ENCODE data around the gene ODR4. TPM values are rescaled to one million over a fixed set of nuclear protein-coding genes. Genes with fewer than 3 reads are reported as not detected.
"Not testable (repeated sequence)": the region's sequence is repeated elsewhere in the genome, so short reads cannot be mapped to it uniquely, and the experiment has no call there.

ODR4 gene
- total and polyA plus RNA-seq, 7 experiments from 2014 or later, result 5.3 to 19.6 (median 14.6) TPM

- H3K9me3 Mint-ChIP-seq, result no peaks in the 10 kb centered on the region
- no peaks in the 10 kb centered on the region for H3K36me3 ChIP-seq (ENCODE audit: control insufficient read depth in 2 of 3, insufficient read depth in 3 of 3, low read length in 3 of 3)
- H3K36me3 Mint-ChIP-seq, result peaks cover 0 to 3% (median 0%) of the 10 kb centered on the region in 5 donors
- no peaks in the 10 kb centered on the region for H3K27me3 ChIP-seq (ENCODE audit: control insufficient read depth in 2 of 2, insufficient read depth in 2 of 2, low read length in 2 of 2)
- ChIA-PET CTCF (no interaction called here), POLR2A (no interaction called here)
- H3K4me3 Mint-ChIP-seq, result no peak overlapping the region
- DNase-seq (no peak), ATAC-seq (no peak)
- no peak overlapping the region for H3K4me3 ChIP-seq (ENCODE audit: low read length)
- no peaks in the 10 kb centered on the region for H3K27me3 Mint-ChIP-seq
- H3K27ac ChIP-seq (ENCODE audit: low read depth, low read length), result no peak overlapping the region
- no peaks in the 10 kb centered on the region for H3K4me1 ChIP-seq (ENCODE audit: control insufficient read depth in 2 of 2, insufficient read depth in 2 of 2, low read length in 2 of 2)
- H3K4me1 Mint-ChIP-seq, result peaks cover 0 to 9% (median 0%) of the 10 kb centered on the region in 7 donors
- no peak overlapping the region for H3K27ac Mint-ChIP-seq
- intact Hi-C loops (cut with micrococcal nuclease), result no loop called here
- H3K9me3 ChIP-seq (ENCODE audit: control insufficient read depth in 2 of 3, low read length in 3 of 3), result no peaks in the 10 kb centered on the region
These were observed 70.5 kb downstream of the ODR4 start for GRCh38 chr1:186446152-186446551.

GRCh38 chr1:186454981-186455380 lies 79.3 kb downstream of the ODR4 start:
- DNase-seq, result no peak
- Histone ChIP-seq H3K9me3 (ENCODE audit: control insufficient read depth in 2 of 3, low read length in 3 of 3) (no peaks in the 10 kb centered on the region), H3K4me1 (ENCODE audit: control insufficient read depth in 2 of 2, insufficient read depth in 2 of 2, low read length in 2 of 2) (no peaks in the 10 kb centered on the region), H3K4me3 (ENCODE audit: low read length) (no peak overlapping the region), H3K27me3 (ENCODE audit: control insufficient read depth in 2 of 2, insufficient read depth in 2 of 2, low read length in 2 of 2) (no peaks in the 10 kb centered on the region), H3K36me3 (ENCODE audit: control insufficient read depth in 2 of 3, insufficient read depth in 3 of 3, low read length in 3 of 3) (no peaks in the 10 kb centered on the region), H3K27ac (ENCODE audit: low read depth, low read length) (no peak overlapping the region)
- ChIA-PET CTCF (no interaction called here), POLR2A (no interaction called here)
- H3K27ac Mint-ChIP-seq, result no peak overlapping the region
- H3K9me3 Mint-ChIP-seq, result no peaks in the 10 kb centered on the region
- H3K27me3 Mint-ChIP-seq, result no peaks in the 10 kb centered on the region
- ATAC-seq, result peak; percentile 49
- H3K36me3 Mint-ChIP-seq, result peaks cover 0 to 5% (median 0%) of the 10 kb centered on the region in 5 donors
- no peaks in the 10 kb centered on the region for H3K4me1 Mint-ChIP-seq
- H3K4me3 Mint-ChIP-seq, result no peak overlapping the region
- intact Hi-C loops (cut with micrococcal nuclease), result no loop called here

- H3K27ac Mint-ChIP-seq, result no peak overlapping the region
These were observed 81.2 kb downstream of the ODR4 start for GRCh38 chr1:186456729-186457255.

GRCh38 chr1:186459161-186459560 lies 83.5 kb downstream of the ODR4 start:
- H3K4me1 ChIP-seq (ENCODE audit: control insufficient read depth in 2 of 2, insufficient read depth in 2 of 2, low read length in 2 of 2); H3K36me3 Mint-ChIP-seq; H3K27me3 ChIP-seq (ENCODE audit: control insufficient read depth in 2 of 2, insufficient read depth in 2 of 2, low read length in 2 of 2); H3K36me3 ChIP-seq (ENCODE audit: control insufficient read depth in 2 of 3, insufficient read depth in 3 of 3, low read length in 3 of 3); CTCF ChIA-PET; intact Hi-C loops (cut with micrococcal nuclease); H3K9me3 Mint-ChIP-seq; H3K4me3 Mint-ChIP-seq; H3K27ac Mint-ChIP-seq; H3K4me3 ChIP-seq (ENCODE audit: low read length); H3K27ac ChIP-seq (ENCODE audit: low read depth, low read length); DNase-seq; H3K27me3 Mint-ChIP-seq; H3K4me1 Mint-ChIP-seq; H3K9me3 ChIP-seq (ENCODE audit: control insufficient read depth in 2 of 3, low read length in 3 of 3); POLR2A ChIA-PET; ATAC-seq: not testable (repeated sequence)

More at GRCh38 chr1:186456729-186457255, 81.2 kb downstream of the ODR4 start:
- Histone ChIP-seq H3K4me3 (ENCODE audit: low read length) (no peak overlapping the region), H3K27me3 (ENCODE audit: control insufficient read depth in 2 of 2, insufficient read depth in 2 of 2, low read length in 2 of 2) (no peaks in the 10 kb centered on the region), H3K4me1 (ENCODE audit: control insufficient read depth in 2 of 2, insufficient read depth in 2 of 2, low read length in 2 of 2) (no peaks in the 10 kb centered on the region), H3K36me3 (ENCODE audit: control insufficient read depth in 2 of 3, insufficient read depth in 3 of 3, low read length in 3 of 3) (no peaks in the 10 kb centered on the region), H3K9me3 (ENCODE audit: control insufficient read depth in 2 of 3, low read length in 3 of 3) (no peaks in the 10 kb centered on the region), H3K27ac (ENCODE audit: low read depth, low read length) (no peak overlapping the region)
- ChIA-PET POLR2A (no interaction called here), CTCF (no interaction called here)
- H3K27me3 Mint-ChIP-seq, result peaks cover 0 to 3% (median 0%) of the 10 kb centered on the region in 5 donors
- no peaks in the 10 kb centered on the region for H3K9me3 Mint-ChIP-seq
- intact Hi-C loops (cut with micrococcal nuclease), result no loop called here
- no peaks in the 10 kb centered on the region for H3K4me1 Mint-ChIP-seq
- no peak for ATAC-seq
- no peak for DNase-seq
- peaks cover 0 to 5% (median 0%) of the 10 kb centered on the region in 5 donors for H3K36me3 Mint-ChIP-seq
- no peak overlapping the region for H3K4me3 Mint-ChIP-seq

GRCh38 chr1:186461014-186461413 lies 85.4 kb downstream of the ODR4 start, which contains the start of gene PDC:
PDC (minus strand) TSS chr1:186461114; CDS start chr1:186449459, 11,655 bp downstream.
- CTCF ChIA-PET, result no interaction called here
- Histone ChIP-seq H3K36me3 (ENCODE audit: control insufficient read depth in 2 of 3, insufficient read depth in 3 of 3, low read length in 3 of 3) (no peaks in the 10 kb centered on the region), H3K9me3 (ENCODE audit: control insufficient read depth in 2 of 3, low read length in 3 of 3) (no peaks in the 10 kb centered on the region), H3K27ac (ENCODE audit: low read depth, low read length) (no peak within 1 kb of the TSS), H3K27me3 (ENCODE audit: control insufficient read depth in 2 of 2, insufficient read depth in 2 of 2, low read length in 2 of 2) (no peaks in the 10 kb centered on the region), H3K4me3 (ENCODE audit: low read length) (no peak within 1 kb of the TSS), H3K4me1 (ENCODE audit: control insufficient read depth in 2 of 2, insufficient read depth in 2 of 2, low read length in 2 of 2) (no peaks in the 10 kb centered on the region)
- POLR2A ChIA-PET, result no interaction called here
- Mint-ChIP-seq H3K4me1 (no peaks in the 10 kb centered on the region), H3K27ac (no peak within 1 kb of the TSS), H3K36me3 (no peaks in the 10 kb centered on the region), H3K27me3 (peaks cover 0 to 11% (median 1%) of the 10 kb centered on the region in 5 donors), H3K9me3 (peaks cover 0 to 3% (median 0%) of the 10 kb centered on the region in 11 donors), H3K4me3 (no peak within 1 kb of the TSS)
- DNase-seq (no peak), ATAC-seq (no peak)
- intact Hi-C loops (cut with micrococcal nuclease), result no loop called here

GRCh38 chr1:186463511-186463910 lies 87.9 kb downstream of the ODR4 start:
- Mint-ChIP-seq H3K4me1 (no peaks in the 10 kb centered on the region), H3K9me3 (peaks cover 0 to 4% (median 0%) of the 10 kb centered on the region in 11 donors), H3K36me3 (peaks cover 0 to 4% (median 0%) of the 10 kb centered on the region in 5 donors), H3K27ac (peak overlapping the region in 1 of 9 donors; percentile 11), H3K4me3 (no peak overlapping the region), H3K27me3 (peaks cover 0 to 22% (median 5%) of the 10 kb centered on the region in 5 donors)
- no peak for ATAC-seq
- no peaks in the 10 kb centered on the region for H3K36me3 ChIP-seq (ENCODE audit: control insufficient read depth in 2 of 3, insufficient read depth in 3 of 3, low read length in 3 of 3)
- H3K9me3 ChIP-seq (ENCODE audit: control insufficient read depth in 2 of 3, low read length in 3 of 3), result no peaks in the 10 kb centered on the region
- no peak for DNase-seq
- intact Hi-C loops (cut with micrococcal nuclease), result no loop called here
- ChIA-PET CTCF (interaction anchor here (0.7 kb wide), 1 partner anchor 19 kb away, joined by 3 read pairs; no protein-coding TSS in a partner anchor), POLR2A (no interaction called here)
- H3K27me3 ChIP-seq (ENCODE audit: control insufficient read depth in 2 of 2, insufficient read depth in 2 of 2, low read length in 2 of 2), result no peaks in the 10 kb centered on the region
- H3K27ac ChIP-seq (ENCODE audit: low read depth, low read length), result no peak overlapping the region
- no peaks in the 10 kb centered on the region for H3K4me1 ChIP-seq (ENCODE audit: control insufficient read depth in 2 of 2, insufficient read depth in 2 of 2, low read length in 2 of 2)
- H3K4me3 ChIP-seq (ENCODE audit: low read length), result no peak overlapping the region

GRCh38 chr1:186463926-186464325 lies 88.3 kb downstream of the ODR4 start:
- H3K4me1 ChIP-seq (ENCODE audit: control insufficient read depth in 2 of 2, insufficient read depth in 2 of 2, low read length in 2 of 2), result no peaks in the 10 kb centered on the region
- no peak overlapping the region for H3K4me3 ChIP-seq (ENCODE audit: low read length)
- Mint-ChIP-seq H3K36me3 (peaks cover 0 to 4% (median 0%) of the 10 kb centered on the region in 5 donors), H3K9me3 (peaks cover 0 to 4% (median 0%) of the 10 kb centered on the region in 11 donors), H3K4me1 (no peaks in the 10 kb centered on the region), H3K27ac (peak overlapping the region in 1 of 9 donors; percentile 11), H3K27me3 (peaks cover 0 to 22% (median 5%) of the 10 kb centered on the region in 5 donors), H3K4me3 (no peak overlapping the region)
- ChIA-PET POLR2A (no interaction called here), CTCF (interaction anchor here (0.7 kb wide), 1 partner anchor 19 kb away, joined by 3 read pairs; no protein-coding TSS in a partner anchor)
- ATAC-seq (no peak), DNase-seq (no peak)
- H3K27ac ChIP-seq (ENCODE audit: low read depth, low read length), result no peak overlapping the region
- H3K36me3 ChIP-seq (ENCODE audit: control insufficient read depth in 2 of 3, insufficient read depth in 3 of 3, low read length in 3 of 3), result no peaks in the 10 kb centered on the region
- H3K9me3 ChIP-seq (ENCODE audit: control insufficient read depth in 2 of 3, low read length in 3 of 3), result no peaks in the 10 kb centered on the region
- H3K27me3 ChIP-seq (ENCODE audit: control insufficient read depth in 2 of 2, insufficient read depth in 2 of 2, low read length in 2 of 2), result no peaks in the 10 kb centered on the region
- intact Hi-C loops (cut with micrococcal nuclease), result no loop called here

Data from naive thymus-derived CD4-positive, alpha-beta T cell (primary cell).